Natural killer cell (primary cell): ENCODE measurements around the gene UGT2A3. TPM values are rescaled to one million over a fixed set of nuclear protein-coding genes. Genes with fewer than 3 reads are reported as not detected.
"Not testable (repeated sequence)": the region's sequence is repeated elsewhere in the genome, so short reads cannot be mapped to it uniquely, and the experiment has no call there.

Source experiments
- ATAC-seq, 3 donors: fragments of 150-1000 bp in 2 of 3; fragments of 200-7000 bp in 1 of 3; cut with Tn5 transposase; 1 replicate in 1 of 3; 2 replicates in 2 of 3; pipeline ENCODE4 v1.10.0; 2021; ENCODE audit warnings: mild to moderate bottlenecking in 2 of 3, moderate library complexity in 2 of 3
- DNase-seq, 2 donors: peaks; one replicate each; pipeline versions ENCODE4 v3.0.0 to v3.0.0-alpha.2; 2013 to 2021; ENCODE audit warnings: mixed read lengths in 1 of 2
- H3K27ac ChIP-seq: one replicate; pipeline ENCODE4 v1.5.1; 2013; ENCODE audit warnings: mild to moderate bottlenecking, low read length
- H3K27me3 ChIP-seq: one replicate; pipeline ENCODE4 v1.6.1; 2013; ENCODE audit warnings: low read length; ENCODE audit not compliant: control insufficient read depth, insufficient read depth
- H3K36me3 ChIP-seq: one replicate; pipeline ENCODE4 v1.6.1; 2013; ENCODE audit warnings: low read length; ENCODE audit not compliant: control insufficient read depth, insufficient read depth
- H3K4me1 ChIP-seq: one replicate; pipeline ENCODE4 v1.6.1; 2013; ENCODE audit warnings: low read length; ENCODE audit not compliant: control insufficient read depth, insufficient read depth
- H3K4me3 ChIP-seq: one replicate; pipeline ENCODE4 v1.5.1; 2013; ENCODE audit warnings: low read length
- H3K9me3 ChIP-seq: one replicate; pipeline ENCODE4 v1.6.1; 2013; ENCODE audit warnings: low read length; ENCODE audit not compliant: control insufficient read depth, insufficient read depth
- H3K27ac Mint-ChIP-seq, 2 donors: one replicate each; pipeline ENCODE4 v1.8.0; 2022; ENCODE audit warnings: mild to moderate bottlenecking in 2 of 2, mixed read lengths in 2 of 2, moderate library complexity in 1 of 2
- H3K27me3 Mint-ChIP-seq, 2 donors: one replicate each; pipeline ENCODE4 v1.8.0; 2022; ENCODE audit warnings: low read depth in 2 of 2, mixed read lengths in 2 of 2
- H3K36me3 Mint-ChIP-seq: one replicate; pipeline ENCODE4 v1.8.0; 2022; ENCODE audit warnings: mixed read lengths
- H3K4me1 Mint-ChIP-seq, 2 donors: one replicate each; pipeline ENCODE4 v1.8.0; 2022; ENCODE audit warnings: mixed read lengths in 2 of 2
- H3K4me3 Mint-ChIP-seq: one replicate; pipeline ENCODE4 v1.8.0; 2022; ENCODE audit warnings: mild to moderate bottlenecking, moderate library complexity, mixed read lengths
- H3K9me3 Mint-ChIP-seq, 2 donors: one replicate each; pipeline ENCODE4 v1.8.0; 2022; ENCODE audit warnings: mixed read lengths in 2 of 2
- WGBS: methylation state at CpG from one replicate; pipeline ENCODE4 v1.1.7; 2013; ENCODE audit warnings: missing lambda C conversion rate; ENCODE audit not compliant: insufficient coverage; 5-methylcytosine and 5-hydroxymethylcytosine counted together
- intact Hi-C: fragments of 100-400 bp; cut with micrococcal nuclease; formaldehyde crosslinking; loops from one replicate; pipeline ENCODE4 v1.14.2; 2022
- total RNA-seq, 4 donors: library from RNA; stranded (reverse); fragments of 120-200 nt in 1 of 4; gene quantifications; one replicate each; pipeline versions ENCODE4 v1.2.3 to v1.2.4, GENCODE V29; 2013 to 2022
- TF ChIP-seq, protein P1 (sequence below): fragments of 200-600 bp; IDR thresholded peaks from one replicate; pipeline ENCODE4 v1.8.0; 2022; ENCODE audit warnings: antibody characterized with exemption

The UGT2A3 gene
- total RNA-seq, 3 donors from 2014 or later (not counting 1 experiment from before 2014, with no cell fraction given) = not detected

DNA sequence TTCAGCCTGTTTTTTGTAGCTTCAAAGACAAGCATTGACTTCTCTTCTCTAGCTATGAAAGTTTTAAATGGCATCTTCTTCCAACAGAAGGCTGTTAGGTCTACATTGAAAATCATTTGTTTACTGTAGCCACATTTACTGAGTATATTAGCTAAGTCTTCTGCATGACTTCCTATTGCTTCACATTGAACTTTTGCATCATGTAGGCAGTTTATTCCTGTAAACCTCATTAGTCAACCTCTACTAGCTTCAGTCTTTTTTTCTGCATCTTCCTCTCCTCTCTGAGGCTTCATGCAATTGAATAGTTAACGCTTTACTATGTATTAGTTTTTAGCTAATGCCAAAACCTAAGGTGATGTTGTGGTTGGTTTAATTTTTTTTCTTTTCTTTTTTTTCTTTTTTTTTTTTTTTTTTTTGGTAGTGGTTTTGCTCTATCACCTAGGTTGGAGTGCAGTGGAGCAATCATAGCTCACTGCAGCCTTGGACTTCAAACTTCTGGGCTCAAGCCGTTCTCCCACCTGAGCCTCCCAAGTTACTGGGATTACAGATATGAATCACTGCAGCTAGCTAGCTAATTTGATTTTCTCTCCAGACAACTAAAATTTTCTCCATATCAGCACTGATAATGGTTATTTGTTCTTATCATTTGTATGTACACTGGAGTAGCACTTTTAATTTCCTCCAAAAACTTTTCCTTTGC, 3.4 kb downstream of the UGT2A3 start:
- H3K4me3 Mint-ChIP-seq = no peak overlapping the region
- intact Hi-C loops = no loop called here
- H3K36me3 ChIP-seq = no peaks in the 10 kb centered on the region

GRCh38 chr4:68929076-68929737, 22.4 kb downstream of the UGT2A3 start:
- H3K4me3 ChIP-seq = no peak overlapping the region
- H3K4me3 Mint-ChIP-seq = no peak overlapping the region

More for the DNA sequence above, 3.4 kb downstream of the UGT2A3 start:
- Mint-ChIP-seq H3K4me1 (no peaks in the 10 kb centered on the region), H3K36me3 (no peaks in the 10 kb centered on the region), H3K27ac (no peak overlapping the region), H3K27me3 (no peaks in the 10 kb centered on the region), H3K9me3 (peaks cover 5 to 10% of the 10 kb centered on the region in 2 donors)
- H3K27me3 ChIP-seq = no peaks in the 10 kb centered on the region
- H3K4me1 ChIP-seq = no peaks in the 10 kb centered on the region
- DNase-seq (no peak), ATAC-seq (no peak)
- no peak overlapping the region for H3K4me3 ChIP-seq
- H3K27ac ChIP-seq = no peak overlapping the region
- TF ChIP-seq, protein P1, sequence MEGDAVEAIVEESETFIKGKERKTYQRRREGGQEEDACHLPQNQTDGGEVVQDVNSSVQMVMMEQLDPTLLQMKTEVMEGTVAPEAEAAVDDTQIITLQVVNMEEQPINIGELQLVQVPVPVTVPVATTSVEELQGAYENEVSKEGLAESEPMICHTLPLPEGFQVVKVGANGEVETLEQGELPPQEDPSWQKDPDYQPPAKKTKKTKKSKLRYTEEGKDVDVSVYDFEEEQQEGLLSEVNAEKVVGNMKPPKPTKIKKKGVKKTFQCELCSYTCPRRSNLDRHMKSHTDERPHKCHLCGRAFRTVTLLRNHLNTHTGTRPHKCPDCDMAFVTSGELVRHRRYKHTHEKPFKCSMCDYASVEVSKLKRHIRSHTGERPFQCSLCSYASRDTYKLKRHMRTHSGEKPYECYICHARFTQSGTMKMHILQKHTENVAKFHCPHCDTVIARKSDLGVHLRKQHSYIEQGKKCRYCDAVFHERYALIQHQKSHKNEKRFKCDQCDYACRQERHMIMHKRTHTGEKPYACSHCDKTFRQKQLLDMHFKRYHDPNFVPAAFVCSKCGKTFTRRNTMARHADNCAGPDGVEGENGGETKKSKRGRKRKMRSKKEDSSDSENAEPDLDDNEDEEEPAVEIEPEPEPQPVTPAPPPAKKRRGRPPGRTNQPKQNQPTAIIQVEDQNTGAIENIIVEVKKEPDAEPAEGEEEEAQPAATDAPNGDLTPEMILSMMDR = no peak
- H3K9me3 ChIP-seq = no peaks in the 10 kb centered on the region
- 100% methylated on average over 1 of the region's 2 CpGs for WGBS

DNA sequence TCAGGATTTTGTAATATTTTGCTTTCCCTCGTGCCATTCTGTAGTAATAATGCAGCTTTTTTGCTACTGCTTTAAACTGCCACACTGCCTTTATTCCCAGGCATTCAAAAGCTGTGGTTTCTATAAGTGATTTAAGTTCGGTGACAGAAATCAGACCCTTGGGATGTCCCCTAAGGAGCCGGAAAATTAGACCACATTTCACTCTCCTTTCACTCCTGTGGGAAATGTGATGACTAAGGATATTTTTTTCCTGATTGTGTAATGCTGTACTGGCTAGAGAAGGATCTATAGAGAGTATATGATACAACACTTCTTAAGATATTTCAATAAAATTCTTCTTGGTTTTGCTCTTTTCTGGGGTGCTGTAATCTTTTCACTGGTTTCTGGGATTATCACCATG, 24.4 kb downstream of the UGT2A3 start:
- Mint-ChIP-seq H3K4me3 (no peak overlapping the region), H3K36me3 (no peaks in the 10 kb centered on the region), H3K27ac (no peak overlapping the region), H3K27me3 (no peaks in the 10 kb centered on the region), H3K4me1 (no peaks in the 10 kb centered on the region), H3K9me3 (peaks cover 10 to 16% of the 10 kb centered on the region in 2 donors)
- no peaks in the 10 kb centered on the region for H3K36me3 ChIP-seq
- DNase-seq (no peak), ATAC-seq (no peak)
- H3K27me3 ChIP-seq = no peaks in the 10 kb centered on the region
- no peaks in the 10 kb centered on the region for H3K9me3 ChIP-seq
- H3K4me1 ChIP-seq = no peaks in the 10 kb centered on the region
- TF ChIP-seq, protein P1 = no peak
- no peak overlapping the region for H3K27ac ChIP-seq
- 67% methylated on average over 2 of the region's 3 CpGs for WGBS
- intact Hi-C loops = no loop called here
- no peak overlapping the region for H3K4me3 ChIP-seq

More at GRCh38 chr4:68929076-68929737, 22.4 kb downstream of the UGT2A3 start:
- H3K4me1 Mint-ChIP-seq = no peaks in the 10 kb centered on the region
- no peak overlapping the region for H3K27ac Mint-ChIP-seq
- ATAC-seq (no peak), DNase-seq (no peak)
- no peaks in the 10 kb centered on the region for H3K36me3 ChIP-seq
- H3K9me3 ChIP-seq = no peaks in the 10 kb centered on the region
- TF ChIP-seq, protein P1 = no peak
- H3K9me3 Mint-ChIP-seq = peaks cover 8 to 16% of the 10 kb centered on the region in 2 donors
- H3K27ac ChIP-seq = no peak overlapping the region
- H3K4me1 ChIP-seq = no peaks in the 10 kb centered on the region
- H3K27me3 Mint-ChIP-seq = no peaks in the 10 kb centered on the region
- no CpG with 5 or more reads among the region's 3 CpGs for WGBS
- no peaks in the 10 kb centered on the region for H3K36me3 Mint-ChIP-seq
- intact Hi-C loops = no loop called here
- H3K27me3 ChIP-seq = no peaks in the 10 kb centered on the region

DNA sequence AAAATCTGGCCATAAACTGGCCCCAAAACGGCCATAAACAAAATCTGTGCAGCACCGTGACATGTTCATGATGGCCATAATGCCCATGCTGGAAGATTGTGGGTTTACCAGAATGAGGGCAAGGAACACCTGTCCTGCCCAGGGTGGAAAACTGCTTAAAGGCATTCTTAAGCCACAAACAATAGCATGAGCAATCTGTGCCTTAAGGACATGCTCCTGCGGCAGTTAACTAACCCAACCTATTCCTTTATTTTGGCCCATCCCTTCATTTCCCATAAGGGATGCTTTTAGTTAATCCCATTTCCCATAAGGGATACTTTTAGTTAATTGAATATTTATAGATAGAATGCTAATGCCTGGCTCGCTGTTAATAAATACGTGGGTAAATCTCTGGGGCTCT, 29.4 kb downstream of the UGT2A3 start:
- DNase-seq, intact Hi-C loops, H3K27ac ChIP-seq, H3K4me3 ChIP-seq, H3K36me3 Mint-ChIP-seq, H3K4me1 ChIP-seq, H3K27me3 ChIP-seq, H3K9me3 ChIP-seq, H3K4me1 Mint-ChIP-seq, H3K36me3 ChIP-seq, H3K27ac Mint-ChIP-seq, H3K4me3 Mint-ChIP-seq, H3K27me3 Mint-ChIP-seq, ATAC-seq: not testable (repeated sequence)
- WGBS = 74% methylated on average over 5 of the region's 5 CpGs
- H3K9me3 Mint-ChIP-seq = peaks cover 12 to 14% of the 10 kb centered on the region in 2 donors
